ENCODE results near the gene UNC93B1.

Gene UNC93B1

GRCh38 chr11:68003846-68004550 is at the start of gene UNC93B1:
TSS of gene UNC93B1 (minus strand) at chr11:68004097. CDS start at chr11:68004043, 54 bp downstream.
- peak; percentile 69 for DNase-seq (ENCODE audit: low read depth)

GRCh38 chr11:68053117-68053516 is 49.2 kb upstream of the UNC93B1 start:
- DNase-seq (ENCODE audit: low read depth): no peak

GRCh38 chr11:68052137-68052873 is 48.4 kb upstream of the UNC93B1 start:
- DNase-seq (ENCODE audit: low read depth): no peak

- DNase-seq (ENCODE audit: low read depth): no peak
Observed at GRCh38 chr11:68051191-68052136, 47.6 kb upstream of the UNC93B1 start.

GRCh38 chr11:68050371-68050841 is 46.5 kb upstream of the UNC93B1 start:
- DNase-seq (ENCODE audit: low read depth): no peak

GRCh38 chr11:68049509-68050370 is 45.8 kb upstream of the UNC93B1 start:
- no peak for DNase-seq (ENCODE audit: low read depth)

GRCh38 chr11:68048681-68049508 is 45.0 kb upstream of the UNC93B1 start:
- DNase-seq (ENCODE audit: low read depth): no peak

GRCh38 chr11:68047437-68048290 is 43.8 kb upstream of the UNC93B1 start:
- no peak for DNase-seq (ENCODE audit: low read depth)

GRCh38 chr11:68044898-68045351 is 41.0 kb upstream of the UNC93B1 start:
- DNase-seq (ENCODE audit: low read depth): no peak

GRCh38 chr11:68044145-68044813 is 40.4 kb upstream of the UNC93B1 start:
- no peak for DNase-seq (ENCODE audit: low read depth)

- DNase-seq (ENCODE audit: low read depth): no peak
Observed at GRCh38 chr11:68043349-68044144, 39.6 kb upstream of the UNC93B1 start.

- DNase-seq (ENCODE audit: low read depth): no peak
Observed at GRCh38 chr11:68043029-68043348, 39.1 kb upstream of the UNC93B1 start.

GRCh38 chr11:68042219-68043028 is 38.5 kb upstream of the UNC93B1 start:
- no peak for DNase-seq (ENCODE audit: low read depth)

- DNase-seq (ENCODE audit: low read depth): no peak
Observed at GRCh38 chr11:68041617-68042218, 37.8 kb upstream of the UNC93B1 start.

- DNase-seq (ENCODE audit: low read depth): no peak
Observed at GRCh38 chr11:68040957-68041591, 37.2 kb upstream of the UNC93B1 start.
